HEK293 (cell line): ENCODE data around the gene MKNK2.

Source experiments
- CTCF ChIA-PET: fragments of 350-600 bp; formaldehyde crosslinking; extraction: SDS; loops from one replicate; lab custom pipeline; 2021; ENCODE audit warnings: antibody characterized with exemption; lab: Yijun Ruan, JAX
- POLR2A ChIA-PET: fragments of 300-600 bp; formaldehyde crosslinking; extraction: SDS; loops from one replicate; lab custom pipeline; 2020; ENCODE audit warnings: antibody characterized with exemption, inconsistent platforms; lab: Yijun Ruan, JAX
- H3K27ac ChIP-seq: fragments of 200-500 bp; sonication (Bioruptor generic); 2 replicates; pipeline ENCODE4 v1.5.1; 2014; ENCODE audit warnings: low read depth, low read length, control low read depth, inconsistent platforms; ENCODE audit errors: extremely low read depth
- H3K36me3 ChIP-seq, 2 experiments: fragments of 200-500 bp in 1 of 2; sonication (Bioruptor generic) in 1 of 2; 1 replicate in 1 of 2; 2 replicates in 1 of 2; pipeline ENCODE4 v1.5.1; 2014 to 2017; ENCODE audit warnings: inconsistent platforms in 2 of 2, low read length in 2 of 2; ENCODE audit not compliant: control insufficient read depth in 2 of 2, insufficient read depth in 1 of 2
- H3K4me1 ChIP-seq: fragments of 200-500 bp; sonication (Bioruptor generic); 2 replicates; pipeline ENCODE4 v1.5.1; 2014; ENCODE audit warnings: mild to moderate bottlenecking, low read length, inconsistent platforms; ENCODE audit not compliant: control insufficient read depth, insufficient read depth
- H3K4me3 ChIP-seq: 2 replicates; pipeline ENCODE4 v1.5.1; 2011; ENCODE audit warnings: low read depth, mild to moderate bottlenecking, control low read depth, low read length, moderate library complexity
- H3K9me3 ChIP-seq: fragments of 200-500 bp; sonication (Bioruptor generic); 2 replicates; pipeline ENCODE4 v1.5.1; 2014; ENCODE audit warnings: low read depth, low read length, inconsistent platforms; ENCODE audit not compliant: control insufficient read depth, insufficient read depth
- BCL11B ChIP-seq: fragments of 450-650 bp; formaldehyde crosslinking; IDR thresholded peaks from 2 replicates; pipeline ENCODE4 v1.5.1; 2016; ENCODE audit warnings: low read depth, missing biosample characterization, missing genetic modification characterization
- KLF9 ChIP-seq: fragments of 450-650 bp; formaldehyde crosslinking; IDR thresholded peaks from 2 replicates; pipeline ENCODE4 v1.5.1; 2016; ENCODE audit warnings: missing biosample characterization, missing genetic modification characterization, low read depth
- YY1 ChIP-seq: fragments of 450-650 bp; formaldehyde crosslinking; IDR thresholded peaks from 2 replicates; pipeline ENCODE4 v1.5.1; 2018; ENCODE audit warnings: missing biosample characterization, missing genetic modification characterization
- ZBTB20 ChIP-seq: fragments of 450-650 bp; formaldehyde crosslinking; IDR thresholded peaks from 2 replicates; pipeline ENCODE4 v1.5.1; 2016; ENCODE audit warnings: missing biosample characterization, missing genetic modification characterization
- ZBTB8A ChIP-seq: fragments of 450-650 bp; formaldehyde crosslinking; IDR thresholded peaks from 2 replicates; pipeline ENCODE4 v1.5.1; 2016; ENCODE audit warnings: missing biosample characterization, missing genetic modification characterization
- ZFHX2 ChIP-seq: fragments of 450-650 bp; formaldehyde crosslinking; conservative IDR thresholded peaks from 2 replicates; pipeline ENCODE4 v1.5.1; 2016; ENCODE audit warnings: missing biosample characterization, missing genetic modification characterization
- ZFP69B ChIP-seq: fragments of 450-650 bp; formaldehyde crosslinking; IDR thresholded peaks from 2 replicates; pipeline ENCODE4 v1.5.1; 2016; ENCODE audit warnings: missing biosample characterization, missing genetic modification characterization
- ZNF114 ChIP-seq: fragments of 450-650 bp; formaldehyde crosslinking; IDR thresholded peaks from 2 replicates; pipeline ENCODE4 v1.5.0; 2017; ENCODE audit warnings: missing biosample characterization, missing genetic modification characterization
- ZNF133 ChIP-seq: fragments of 450-650 bp; formaldehyde crosslinking; IDR thresholded peaks from 2 replicates; pipeline ENCODE4 v1.5.1; 2016; ENCODE audit warnings: missing biosample characterization, missing genetic modification characterization
- ZNF2 ChIP-seq: fragments of 450-650 bp; formaldehyde crosslinking; IDR thresholded peaks from 2 replicates; pipeline ENCODE4 v1.5.1; 2016; ENCODE audit warnings: missing biosample characterization, missing genetic modification characterization
- ZNF202 ChIP-seq: fragments of 450-650 bp; formaldehyde crosslinking; IDR thresholded peaks from 2 replicates; pipeline ENCODE4 v1.5.1; 2016; ENCODE audit warnings: missing biosample characterization, missing genetic modification characterization, borderline replicate concordance
- ZNF23 ChIP-seq: fragments of 450-650 bp; formaldehyde crosslinking; IDR thresholded peaks from 2 replicates; pipeline ENCODE4 v1.5.1; 2016; ENCODE audit warnings: missing biosample characterization, missing genetic modification characterization, borderline replicate concordance
- ZNF24 ChIP-seq: fragments of 450-650 bp; formaldehyde crosslinking; IDR thresholded peaks from 2 replicates; pipeline ENCODE4 v1.5.1; 2016; ENCODE audit warnings: missing biosample characterization, missing genetic modification characterization
- ZNF335 ChIP-seq: fragments of 450-650 bp; formaldehyde crosslinking; conservative IDR thresholded peaks from 2 replicates; pipeline ENCODE4 v1.5.1; 2016; ENCODE audit warnings: missing biosample characterization, missing genetic modification characterization
- ZNF341 ChIP-seq: fragments of 450-650 bp; formaldehyde crosslinking; IDR thresholded peaks from 2 replicates; pipeline ENCODE4; 2016; ENCODE audit warnings: low read depth, missing biosample characterization, missing genetic modification characterization
- ZNF366 ChIP-seq: fragments of 450-650 bp; formaldehyde crosslinking; conservative IDR thresholded peaks from 2 replicates; pipeline ENCODE4 v1.5.1; 2016; ENCODE audit warnings: missing biosample characterization, missing genetic modification characterization
- ZNF423 ChIP-seq: fragments of 450-650 bp; formaldehyde crosslinking; IDR thresholded peaks from 2 replicates; pipeline ENCODE4 v1.5.1; 2016; ENCODE audit warnings: missing biosample characterization, missing genetic modification characterization
- ZNF571 ChIP-seq: fragments of 450-650 bp; formaldehyde crosslinking; IDR thresholded peaks from 2 replicates; pipeline ENCODE4 v1.5.0; 2017; ENCODE audit warnings: missing biosample characterization, missing genetic modification characterization
- ZXDB ChIP-seq: fragments of 450-650 bp; formaldehyde crosslinking; IDR thresholded peaks from 2 replicates; pipeline ENCODE4 v1.5.1; 2016; ENCODE audit warnings: missing biosample characterization, missing genetic modification characterization
- TF ChIP-seq, protein P1 (sequence below): fragments of 450-650 bp; formaldehyde crosslinking; IDR thresholded peaks from 2 replicates; pipeline ENCODE4 v1.5.1; 2016; ENCODE audit warnings: missing biosample characterization, missing genetic modification characterization
- TF ChIP-seq, protein P2 (sequence below): fragments of 450-650 bp; formaldehyde crosslinking; IDR thresholded peaks from 2 replicates; pipeline ENCODE4 v1.5.1; 2016; ENCODE audit warnings: missing biosample characterization, missing genetic modification characterization
- TF ChIP-seq, protein P3 (sequence below): fragments of 450-650 bp; formaldehyde crosslinking; IDR thresholded peaks from 2 replicates; pipeline ENCODE4 v1.5.1; 2016; ENCODE audit warnings: missing biosample characterization, missing genetic modification characterization
- TF ChIP-seq, protein P4 (sequence below): fragments of 450-650 bp; formaldehyde crosslinking; IDR thresholded peaks from 2 replicates; pipeline ENCODE4 v1.5.1; 2016; ENCODE audit warnings: missing biosample characterization, missing genetic modification characterization
- TF ChIP-seq, protein P5 (sequence below): fragments of 450-650 bp; formaldehyde crosslinking; IDR thresholded peaks from 2 replicates; pipeline ENCODE4 v1.5.1; 2017; ENCODE audit warnings: missing biosample characterization, mild to moderate bottlenecking, missing genetic modification characterization, moderate library complexity
- TF ChIP-seq, protein P6 (sequence below): fragments of 450-650 bp; formaldehyde crosslinking; IDR thresholded peaks from 2 replicates; pipeline ENCODE4 v1.5.1; 2016; ENCODE audit warnings: missing biosample characterization, missing genetic modification characterization

The MKNK2 gene

DNA sequence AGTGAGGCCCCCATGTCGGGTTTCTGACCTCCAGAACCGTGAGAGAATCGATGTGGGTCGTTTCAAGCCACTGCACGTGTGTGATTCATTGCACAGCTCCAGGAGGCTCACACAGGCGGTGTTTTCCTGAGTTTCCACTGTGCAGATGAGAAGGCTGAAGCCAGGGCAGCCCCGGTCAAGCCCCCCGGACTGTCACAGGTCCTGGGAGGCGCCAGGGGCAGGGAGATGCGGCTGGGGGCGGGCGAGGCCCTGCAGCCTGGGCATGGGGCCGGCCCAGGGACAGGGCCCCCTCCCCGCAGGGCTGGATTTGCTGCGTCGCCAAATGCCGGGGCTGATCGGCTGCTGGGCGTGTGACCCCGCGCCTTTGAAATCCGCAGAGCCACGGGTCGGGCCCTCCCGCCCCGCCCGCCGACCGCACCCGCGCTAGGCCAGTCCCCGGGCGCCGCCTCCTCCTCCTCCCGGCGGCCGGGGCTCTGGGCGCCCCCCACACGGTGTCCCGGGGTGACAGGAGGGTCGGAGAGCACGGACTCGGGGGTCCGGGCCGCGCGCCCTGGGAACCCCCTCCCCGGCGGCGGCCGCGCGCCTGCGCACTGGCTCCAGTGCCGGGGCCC lies 9.9 kb upstream of the MKNK2 start:
- Histone ChIP-seq H3K4me1 (peaks cover 16% of the 10 kb centered on the region), H3K4me3 (peak overlapping the region; percentile 59), H3K9me3 (no peaks in the 10 kb centered on the region), H3K36me3 (no peaks in the 10 kb centered on the region), H3K27ac (peak overlapping the region; percentile 92)
- ChIA-PET POLR2A (interaction anchor here (0.5 to 2.8 kb wide), 3 partner anchors 9 to 729 kb away, joined by 4 to 11 read pairs (median 10); partner anchors contain the start of gene MKNK2), CTCF (interaction anchor here (1.5 kb wide), 1 partner anchor 8 kb away, joined by 7 read pairs; no protein-coding TSS in a partner anchor)
- TF ChIP-seq ZNF335 (tag by site-specific recombination) (peak; percentile 94), KLF9 (tag by site-specific recombination) (peak; percentile 27; the same call in 1 of the 2 replicates), ZXDB (tag by site-specific recombination) (peak; percentile 76), ZNF114 (tag by site-specific recombination) (no peak), ZNF366 (tag by site-specific recombination) (no peak), YY1 (no peak), ZFP69B (0 out of 2 replicates have a peak, but pooled peaks have one; percentile 11), ZFHX2 (tag by site-specific recombination) (0 out of 2 replicates have a peak, but pooled peaks have one; percentile 4), ZNF341 (tag by site-specific recombination) (peak; percentile 48; the same call in 1 of the 2 replicates), ZBTB8A (peak; percentile 89), ZNF423 (tag by site-specific recombination) (no peak), ZNF24 (tag by site-specific recombination) (0 out of 2 replicates have a peak, but pooled peaks have one; percentile 20), ZNF23 (tag by site-specific recombination) (no peak), ZNF133 (tag by site-specific recombination) (no peak), ZNF202 (no peak), ZBTB20 (tag by site-specific recombination) (peak; percentile 84), BCL11B (0 out of 2 replicates have a peak, but pooled peaks have one; percentile 73), ZNF571 (no peak), ZNF2 (tag by site-specific recombination) (no peak)
- TF ChIP-seq, protein P1, sequence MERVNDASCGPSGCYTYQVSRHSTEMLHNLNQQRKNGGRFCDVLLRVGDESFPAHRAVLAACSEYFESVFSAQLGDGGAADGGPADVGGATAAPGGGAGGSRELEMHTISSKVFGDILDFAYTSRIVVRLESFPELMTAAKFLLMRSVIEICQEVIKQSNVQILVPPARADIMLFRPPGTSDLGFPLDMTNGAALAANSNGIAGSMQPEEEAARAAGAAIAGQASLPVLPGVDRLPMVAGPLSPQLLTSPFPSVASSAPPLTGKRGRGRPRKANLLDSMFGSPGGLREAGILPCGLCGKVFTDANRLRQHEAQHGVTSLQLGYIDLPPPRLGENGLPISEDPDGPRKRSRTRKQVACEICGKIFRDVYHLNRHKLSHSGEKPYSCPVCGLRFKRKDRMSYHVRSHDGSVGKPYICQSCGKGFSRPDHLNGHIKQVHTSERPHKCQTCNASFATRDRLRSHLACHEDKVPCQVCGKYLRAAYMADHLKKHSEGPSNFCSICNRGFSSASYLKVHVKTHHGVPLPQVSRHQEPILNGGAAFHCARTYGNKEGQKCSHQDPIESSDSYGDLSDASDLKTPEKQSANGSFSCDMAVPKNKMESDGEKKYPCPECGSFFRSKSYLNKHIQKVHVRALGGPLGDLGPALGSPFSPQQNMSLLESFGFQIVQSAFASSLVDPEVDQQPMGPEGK (tag by site-specific recombination) = peak; percentile 95
- TF ChIP-seq, protein P2, sequence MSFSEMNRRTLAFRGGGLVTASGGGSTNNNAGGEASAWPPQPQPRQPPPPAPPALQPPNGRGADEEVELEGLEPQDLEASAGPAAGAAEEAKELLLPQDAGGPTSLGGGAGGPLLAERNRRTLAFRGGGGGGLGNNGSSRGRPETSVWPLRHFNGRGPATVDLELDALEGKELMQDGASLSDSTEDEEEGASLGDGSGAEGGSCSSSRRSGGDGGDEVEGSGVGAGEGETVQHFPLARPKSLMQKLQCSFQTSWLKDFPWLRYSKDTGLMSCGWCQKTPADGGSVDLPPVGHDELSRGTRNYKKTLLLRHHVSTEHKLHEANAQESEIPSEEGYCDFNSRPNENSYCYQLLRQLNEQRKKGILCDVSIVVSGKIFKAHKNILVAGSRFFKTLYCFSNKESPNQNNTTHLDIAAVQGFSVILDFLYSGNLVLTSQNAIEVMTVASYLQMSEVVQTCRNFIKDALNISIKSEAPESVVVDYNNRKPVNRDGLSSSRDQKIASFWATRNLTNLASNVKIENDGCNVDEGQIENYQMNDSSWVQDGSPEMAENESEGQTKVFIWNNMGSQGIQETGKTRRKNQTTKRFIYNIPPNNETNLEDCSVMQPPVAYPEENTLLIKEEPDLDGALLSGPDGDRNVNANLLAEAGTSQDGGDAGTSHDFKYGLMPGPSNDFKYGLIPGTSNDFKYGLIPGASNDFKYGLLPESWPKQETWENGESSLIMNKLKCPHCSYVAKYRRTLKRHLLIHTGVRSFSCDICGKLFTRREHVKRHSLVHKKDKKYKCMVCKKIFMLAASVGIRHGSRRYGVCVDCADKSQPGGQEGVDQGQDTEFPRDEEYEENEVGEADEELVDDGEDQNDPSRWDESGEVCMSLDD (tag by site-specific recombination) = peak; percentile 66; the same call in 1 of the 2 replicates
- TF ChIP-seq, protein P3, sequence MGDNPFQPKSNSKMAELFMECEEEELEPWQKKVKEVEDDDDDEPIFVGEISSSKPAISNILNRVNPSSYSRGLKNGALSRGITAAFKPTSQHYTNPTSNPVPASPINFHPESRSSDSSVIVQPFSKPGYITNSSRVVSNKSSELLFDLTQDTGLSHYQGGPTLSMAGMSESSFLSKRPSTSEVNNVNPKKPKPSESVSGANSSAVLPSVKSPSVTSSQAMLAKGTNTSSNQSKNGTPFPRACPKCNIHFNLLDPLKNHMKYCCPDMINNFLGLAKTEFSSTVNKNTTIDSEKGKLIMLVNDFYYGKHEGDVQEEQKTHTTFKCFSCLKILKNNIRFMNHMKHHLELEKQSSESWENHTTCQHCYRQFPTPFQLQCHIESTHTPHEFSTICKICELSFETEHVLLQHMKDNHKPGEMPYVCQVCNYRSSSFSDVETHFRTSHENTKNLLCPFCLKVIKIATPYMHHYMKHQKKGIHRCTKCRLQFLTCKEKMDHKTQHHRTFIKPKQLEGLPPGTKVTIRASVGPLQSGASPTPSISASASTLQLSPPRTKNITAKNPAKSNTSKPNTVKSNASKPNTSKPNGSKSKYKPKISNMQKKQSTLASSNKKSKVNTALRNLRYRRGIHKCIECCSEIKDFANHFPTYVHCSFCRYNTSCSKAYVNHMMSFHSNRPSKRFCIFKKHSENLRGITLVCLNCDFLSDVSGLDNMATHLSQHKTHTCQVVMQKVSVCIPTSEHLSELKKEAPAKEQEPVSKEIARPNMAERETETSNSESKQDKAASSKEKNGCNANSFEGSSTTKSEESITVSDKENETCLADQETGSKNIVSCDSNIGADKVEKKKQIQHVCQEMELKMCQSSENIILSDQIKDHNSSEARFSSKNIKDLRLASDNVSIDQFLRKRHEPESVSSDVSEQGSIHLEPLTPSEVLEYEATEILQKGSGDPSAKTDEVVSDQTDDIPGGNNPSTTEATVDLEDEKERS (tag by site-specific recombination) = no peak
- TF ChIP-seq, protein P4, sequence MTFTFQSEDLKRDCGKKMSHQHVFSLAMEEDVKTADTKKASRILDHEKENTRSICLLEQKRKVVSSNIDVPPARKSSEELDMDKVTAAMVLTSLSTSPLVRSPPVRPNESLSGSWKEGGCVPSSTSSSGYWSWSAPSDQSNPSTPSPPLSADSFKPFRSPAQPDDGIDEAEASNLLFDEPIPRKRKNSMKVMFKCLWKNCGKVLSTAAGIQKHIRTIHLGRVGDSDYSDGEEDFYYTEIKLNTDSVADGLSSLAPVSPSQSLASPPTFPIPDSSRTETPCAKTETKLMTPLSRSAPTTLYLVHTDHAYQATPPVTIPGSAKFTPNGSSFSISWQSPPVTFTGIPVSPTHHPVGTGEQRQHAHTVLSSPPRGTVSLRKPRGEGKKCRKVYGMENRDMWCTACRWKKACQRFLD (tag by site-specific recombination) = no peak
- TF ChIP-seq, protein P5, sequence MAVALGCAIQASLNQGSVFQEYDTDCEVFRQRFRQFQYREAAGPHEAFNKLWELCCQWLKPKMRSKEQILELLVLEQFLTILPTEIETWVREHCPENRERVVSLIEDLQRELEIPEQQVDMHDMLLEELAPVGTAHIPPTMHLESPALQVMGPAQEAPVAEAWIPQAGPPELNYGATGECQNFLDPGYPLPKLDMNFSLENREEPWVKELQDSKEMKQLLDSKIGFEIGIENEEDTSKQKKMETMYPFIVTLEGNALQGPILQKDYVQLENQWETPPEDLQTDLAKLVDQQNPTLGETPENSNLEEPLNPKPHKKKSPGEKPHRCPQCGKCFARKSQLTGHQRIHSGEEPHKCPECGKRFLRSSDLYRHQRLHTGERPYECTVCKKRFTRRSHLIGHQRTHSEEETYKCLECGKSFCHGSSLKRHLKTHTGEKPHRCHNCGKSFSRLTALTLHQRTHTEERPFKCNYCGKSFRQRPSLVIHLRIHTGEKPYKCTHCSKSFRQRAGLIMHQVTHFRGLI (tag by site-specific recombination) = 0 out of 2 replicates have a peak, but pooled peaks have one; percentile 18
- TF ChIP-seq, protein P6, sequence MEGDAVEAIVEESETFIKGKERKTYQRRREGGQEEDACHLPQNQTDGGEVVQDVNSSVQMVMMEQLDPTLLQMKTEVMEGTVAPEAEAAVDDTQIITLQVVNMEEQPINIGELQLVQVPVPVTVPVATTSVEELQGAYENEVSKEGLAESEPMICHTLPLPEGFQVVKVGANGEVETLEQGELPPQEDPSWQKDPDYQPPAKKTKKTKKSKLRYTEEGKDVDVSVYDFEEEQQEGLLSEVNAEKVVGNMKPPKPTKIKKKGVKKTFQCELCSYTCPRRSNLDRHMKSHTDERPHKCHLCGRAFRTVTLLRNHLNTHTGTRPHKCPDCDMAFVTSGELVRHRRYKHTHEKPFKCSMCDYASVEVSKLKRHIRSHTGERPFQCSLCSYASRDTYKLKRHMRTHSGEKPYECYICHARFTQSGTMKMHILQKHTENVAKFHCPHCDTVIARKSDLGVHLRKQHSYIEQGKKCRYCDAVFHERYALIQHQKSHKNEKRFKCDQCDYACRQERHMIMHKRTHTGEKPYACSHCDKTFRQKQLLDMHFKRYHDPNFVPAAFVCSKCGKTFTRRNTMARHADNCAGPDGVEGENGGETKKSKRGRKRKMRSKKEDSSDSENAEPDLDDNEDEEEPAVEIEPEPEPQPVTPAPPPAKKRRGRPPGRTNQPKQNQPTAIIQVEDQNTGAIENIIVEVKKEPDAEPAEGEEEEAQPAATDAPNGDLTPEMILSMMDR (tag by site-specific recombination) = no peak
